HepG2 (cell line): ENCODE data around the gene BCORL1. TPM values are rescaled to one million over a fixed set of nuclear protein-coding genes. Genes with fewer than 3 reads are reported as not detected.

Source experiments
- ARID4A ChIP-seq: sonication (generic); formaldehyde crosslinking; IDR thresholded peaks from 2 replicates; pipeline ENCODE4 v1.5.0; 2020; ENCODE audit warnings: mild to moderate bottlenecking, missing genetic modification reagents, borderline replicate concordance
- ATF7-NPFF ChIP-seq: sonication (generic); formaldehyde crosslinking; IDR thresholded peaks from 2 replicates; pipeline ENCODE4 v1.8.1; 2023; ENCODE audit warnings: mild to moderate bottlenecking, low read depth, missing genetic modification reagents, moderate library complexity
- CCDC6 ChIP-seq: sonication (generic); formaldehyde crosslinking; IDR thresholded peaks from 2 replicates; pipeline ENCODE4 v1.8.1; 2022; ENCODE audit warnings: mild to moderate bottlenecking, missing genetic modification reagents, moderate library complexity
- CENPX ChIP-seq: sonication (generic); formaldehyde crosslinking; IDR thresholded peaks from 2 replicates; pipeline ENCODE4 v1.9.0; 2021; ENCODE audit warnings: mild to moderate bottlenecking, missing genetic modification reagents, moderate library complexity
- HNRNPK ChIP-seq: fragments of 200-400 bp; formaldehyde crosslinking; IDR thresholded peaks from 2 replicates; pipeline ENCODE4 v1.6.1; 2018; ENCODE audit warnings: low read length, low read depth, moderate library complexity, mild to moderate bottlenecking; ENCODE audit not compliant: poor library complexity, severe bottlenecking
- NCOA1 ChIP-seq: sonication (generic); formaldehyde crosslinking; IDR thresholded peaks from 2 replicates; pipeline ENCODE4 v1.9.0; 2021; ENCODE audit warnings: missing genetic modification reagents
- NFIC ChIP-seq: IDR thresholded peaks from 2 replicates; pipeline ENCODE4 v1.6.1; 2012; ENCODE audit warnings: mild to moderate bottlenecking, low read length, inconsistent platforms
- NFYB ChIP-seq: sonication (generic); formaldehyde crosslinking; IDR thresholded peaks from 2 replicates; pipeline ENCODE4 v1.4.0; 2020; ENCODE audit warnings: missing genetic modification reagents
- SMAD1 ChIP-seq: sonication (generic); formaldehyde crosslinking; IDR thresholded peaks from 2 replicates; pipeline ENCODE4 v1.4.0; 2020; ENCODE audit warnings: missing genetic modification reagents, low read depth, mild to moderate bottlenecking, borderline replicate concordance
- ZBED4 ChIP-seq: sonication (generic); formaldehyde crosslinking; IDR thresholded peaks from 2 replicates; pipeline ENCODE4 v1.4.0; 2020; ENCODE audit warnings: missing genetic modification reagents, borderline replicate concordance
- ZNF510 ChIP-seq: sonication (generic); formaldehyde crosslinking; IDR thresholded peaks from 2 replicates; pipeline ENCODE4 v1.4.0; 2020; ENCODE audit warnings: low read depth, mild to moderate bottlenecking, missing genetic modification reagents
- ZNF513 ChIP-seq: sonication (generic); formaldehyde crosslinking; conservative IDR thresholded peaks from 2 replicates; pipeline ENCODE4 v1.5.0; 2020; ENCODE audit warnings: missing genetic modification reagents
- ZNF580 ChIP-seq: IDR thresholded peaks from 2 replicates; pipeline ENCODE4 v1.6.1; 2016; ENCODE audit warnings: low read depth, borderline replicate concordance
- ZNF598 ChIP-seq: sonication (generic); formaldehyde crosslinking; IDR thresholded peaks from 2 replicates; pipeline ENCODE4 v1.5.1; 2020; ENCODE audit warnings: mild to moderate bottlenecking, missing genetic modification reagents, borderline replicate concordance
- ZNF691 ChIP-seq: sonication (generic); formaldehyde crosslinking; IDR thresholded peaks from 2 replicates; pipeline ENCODE4 v1.4.0; 2020; ENCODE audit warnings: missing genetic modification reagents, low read depth, mild to moderate bottlenecking, borderline replicate concordance
- ZNF740 ChIP-seq: sonication (generic); formaldehyde crosslinking; IDR thresholded peaks from 2 replicates; pipeline ENCODE4 v1.4.0; 2020; ENCODE audit warnings: missing genetic modification reagents
- polyA plus RNA-seq, 8 experiments: library from polyadenylated mRNA; depleted of rRNA in 3 of 8; stranded (reverse) in 7 of 8; unstranded in 1 of 8; fragments of >200 nt; fragmentation: Illumina TruSeq in 4 of 8; extraction: Trizol in 4 of 8; gene quantifications; 2 replicates each; pipeline versions ENCODE4 v1.2.1 to v1.2.3, GENCODE V29; 2011 to 2016; ENCODE audit warnings: low read depth in 4 of 8, missing spikeins in 1 of 8, mixed read lengths in 1 of 8; ENCODE audit not compliant: insufficient read depth in 1 of 8
- total RNA-seq, 5 experiments: library from RNA; depleted of rRNA; stranded (reverse); fragments of >200 nt; fragmentation: Illumina TruSeq; extraction: Trizol; gene quantifications; 2 replicates each; pipeline ENCODE4 v1.2.3, GENCODE V29; 2016; ENCODE audit warnings: low read depth in 1 of 5

The BCORL1 gene
- total and polyA plus RNA-seq, 2 of the 13 experiments (the other 11 are each of a cell fraction or from before 2014, with no cell fraction given) = 0.67 to 1.4 TPM

GRCh38 chrX:130060122-130061069 lies 78.0 kb downstream of the BCORL1 start (continued):
- TF ChIP-seq ZNF740 (CRISPR knock-in tag) = no peak
- no peak for TF ChIP-seq ATF7-NPFF (CRISPR knock-in tag)
- no peak for TF ChIP-seq CCDC6 (CRISPR knock-in tag)
- TF ChIP-seq NFYB (CRISPR knock-in tag) = no peak
- TF ChIP-seq SMAD1 = no peak
- peak; percentile 55; the same call in 1 of the 2 replicates for TF ChIP-seq ZNF691 (CRISPR knock-in tag)
- no peak for TF ChIP-seq ZNF580 (CRISPR knock-in tag)
- TF ChIP-seq ZNF513 (CRISPR knock-in tag) = no peak
- no peak for TF ChIP-seq ZNF598 (CRISPR knock-in tag)
- TF ChIP-seq ZNF510 (CRISPR knock-in tag) = no peak
- TF ChIP-seq HNRNPK = peak; percentile 55
- TF ChIP-seq ARID4A (CRISPR knock-in tag) = peak; percentile 60
- no peak for TF ChIP-seq NCOA1 (CRISPR knock-in tag)
- TF ChIP-seq CENPX = no peak
- TF ChIP-seq NFIC = no peak
- peak; percentile 53; the same call in 1 of the 2 replicates for TF ChIP-seq ZBED4 (CRISPR knock-in tag)
